Measurements from ENCODE around the gene IQCF6. TPM values are rescaled to one million over a fixed set of nuclear protein-coding genes. Genes with fewer than 3 reads are reported as not detected.
A peak's percentile ranks its signal among the peaks of the same experiment; 100 is the strongest.
"Not testable (repeated sequence)": the region's sequence is repeated elsewhere in the genome, so short reads cannot be mapped to it uniquely, and the experiment has no call there.

The IQCF6 gene
- total RNA-seq, 1 donor from 2014 or later = not detected

DNA sequence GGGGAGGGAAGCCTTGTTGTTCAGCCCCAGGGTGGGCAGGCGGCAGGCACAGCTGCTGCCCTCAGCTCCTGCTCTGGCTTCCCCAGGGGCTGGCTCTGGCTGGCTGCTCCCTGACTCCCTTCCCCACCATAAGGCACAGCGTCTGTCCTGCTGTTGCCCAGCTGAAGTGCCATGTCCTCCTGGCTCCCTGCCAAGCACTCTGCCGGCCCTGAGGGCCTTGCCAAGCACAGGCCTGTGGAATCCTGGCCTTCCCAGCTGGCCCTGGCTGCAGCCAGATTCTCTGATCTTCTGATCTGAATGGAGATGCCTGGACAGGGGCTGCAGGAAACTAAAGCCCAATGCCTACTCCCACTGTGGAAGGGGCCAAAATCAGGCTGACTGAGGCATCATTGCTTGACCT lies 1.1 kb downstream of the IQCF6 start:
- no peaks in the 10 kb centered on the region for H3K9me3 Mint-ChIP-seq (ENCODE audit: unreplicated experiment)
- no peaks in the 10 kb centered on the region for H3K36me3 Mint-ChIP-seq (ENCODE audit: unreplicated experiment)
- peaks cover 15% of the 10 kb centered on the region for H3K27me3 Mint-ChIP-seq (ENCODE audit: unreplicated experiment)
- TF ChIP-seq, protein P1, sequence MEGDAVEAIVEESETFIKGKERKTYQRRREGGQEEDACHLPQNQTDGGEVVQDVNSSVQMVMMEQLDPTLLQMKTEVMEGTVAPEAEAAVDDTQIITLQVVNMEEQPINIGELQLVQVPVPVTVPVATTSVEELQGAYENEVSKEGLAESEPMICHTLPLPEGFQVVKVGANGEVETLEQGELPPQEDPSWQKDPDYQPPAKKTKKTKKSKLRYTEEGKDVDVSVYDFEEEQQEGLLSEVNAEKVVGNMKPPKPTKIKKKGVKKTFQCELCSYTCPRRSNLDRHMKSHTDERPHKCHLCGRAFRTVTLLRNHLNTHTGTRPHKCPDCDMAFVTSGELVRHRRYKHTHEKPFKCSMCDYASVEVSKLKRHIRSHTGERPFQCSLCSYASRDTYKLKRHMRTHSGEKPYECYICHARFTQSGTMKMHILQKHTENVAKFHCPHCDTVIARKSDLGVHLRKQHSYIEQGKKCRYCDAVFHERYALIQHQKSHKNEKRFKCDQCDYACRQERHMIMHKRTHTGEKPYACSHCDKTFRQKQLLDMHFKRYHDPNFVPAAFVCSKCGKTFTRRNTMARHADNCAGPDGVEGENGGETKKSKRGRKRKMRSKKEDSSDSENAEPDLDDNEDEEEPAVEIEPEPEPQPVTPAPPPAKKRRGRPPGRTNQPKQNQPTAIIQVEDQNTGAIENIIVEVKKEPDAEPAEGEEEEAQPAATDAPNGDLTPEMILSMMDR (IDR thresholded peaks at IDR 0.05) = no peak
- H3K4me3 Mint-ChIP-seq (ENCODE audit: unreplicated experiment) = no peak overlapping the region
- H3K27ac Mint-ChIP-seq (ENCODE audit: unreplicated experiment) = no peak overlapping the region
- H3K4me1 Mint-ChIP-seq (ENCODE audit: unreplicated experiment) = no peaks in the 10 kb centered on the region
- peak; percentile 80 for DNase-seq (ENCODE audit: extremely low spot score, unreplicated experiment)

DNA sequence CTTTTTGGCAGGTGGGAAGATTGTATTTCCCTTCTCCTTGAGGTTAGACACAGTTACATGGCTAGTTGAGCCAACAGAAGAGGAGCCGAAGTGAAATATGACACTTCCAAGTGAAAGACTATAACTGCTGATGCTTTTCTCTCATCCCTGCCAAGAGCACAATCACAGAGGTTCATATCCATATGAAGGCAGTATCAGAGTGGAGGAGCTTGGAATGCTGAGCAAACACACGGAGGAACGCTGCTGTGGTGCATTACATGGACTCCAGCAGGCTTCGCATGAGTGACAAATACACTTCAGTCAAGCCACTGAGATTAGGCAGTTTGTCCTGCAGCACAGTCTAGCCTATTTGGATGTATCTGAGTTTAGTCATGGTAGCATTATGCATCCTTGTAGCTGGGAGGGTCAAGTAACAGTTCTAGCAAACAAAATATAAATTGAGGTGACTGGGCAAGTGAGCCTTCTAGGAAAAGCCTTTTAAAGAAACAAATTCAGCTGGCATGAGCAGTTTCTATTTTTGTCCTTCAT lies 5.4 kb downstream of the IQCF6 start:
- Mint-ChIP-seq H3K9me3 (ENCODE audit: unreplicated experiment) (no peaks in the 10 kb centered on the region), H3K27ac (ENCODE audit: unreplicated experiment) (no peak overlapping the region), H3K36me3 (ENCODE audit: unreplicated experiment) (no peaks in the 10 kb centered on the region), H3K4me3 (ENCODE audit: unreplicated experiment) (no peak overlapping the region), H3K4me1 (ENCODE audit: unreplicated experiment) (no peaks in the 10 kb centered on the region), H3K27me3 (ENCODE audit: unreplicated experiment) (peaks cover 25% of the 10 kb centered on the region)
- no peak for DNase-seq (ENCODE audit: extremely low spot score, unreplicated experiment)
- TF ChIP-seq, protein P1 (IDR thresholded peaks at IDR 0.05) = no peak

DNA sequence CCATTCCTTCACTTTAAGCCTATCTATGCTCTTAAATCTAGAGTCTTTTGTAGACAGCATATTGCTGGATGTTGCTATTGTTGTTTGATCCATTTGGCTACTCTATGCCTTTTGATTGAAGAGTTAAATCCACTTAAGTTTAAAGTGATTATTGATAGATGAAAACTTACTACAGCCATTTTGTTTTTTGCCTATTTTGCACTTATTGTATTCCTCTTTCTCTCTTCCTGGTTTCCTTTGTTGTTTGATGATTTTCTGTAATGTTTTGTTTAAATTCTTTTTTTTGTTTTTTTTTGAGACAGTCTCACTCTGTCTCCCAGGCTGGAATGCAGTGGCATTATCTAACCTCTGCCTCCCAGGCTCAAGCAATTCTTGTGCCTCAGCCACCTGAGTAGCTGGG lies 19.8 kb downstream of the IQCF6 start:
- Mint-ChIP-seq H3K9me3 (ENCODE audit: unreplicated experiment) (peaks cover 15% of the 10 kb centered on the region), H3K4me1 (ENCODE audit: unreplicated experiment) (no peaks in the 10 kb centered on the region)
- no peak for DNase-seq (ENCODE audit: extremely low spot score, unreplicated experiment)

DNA sequence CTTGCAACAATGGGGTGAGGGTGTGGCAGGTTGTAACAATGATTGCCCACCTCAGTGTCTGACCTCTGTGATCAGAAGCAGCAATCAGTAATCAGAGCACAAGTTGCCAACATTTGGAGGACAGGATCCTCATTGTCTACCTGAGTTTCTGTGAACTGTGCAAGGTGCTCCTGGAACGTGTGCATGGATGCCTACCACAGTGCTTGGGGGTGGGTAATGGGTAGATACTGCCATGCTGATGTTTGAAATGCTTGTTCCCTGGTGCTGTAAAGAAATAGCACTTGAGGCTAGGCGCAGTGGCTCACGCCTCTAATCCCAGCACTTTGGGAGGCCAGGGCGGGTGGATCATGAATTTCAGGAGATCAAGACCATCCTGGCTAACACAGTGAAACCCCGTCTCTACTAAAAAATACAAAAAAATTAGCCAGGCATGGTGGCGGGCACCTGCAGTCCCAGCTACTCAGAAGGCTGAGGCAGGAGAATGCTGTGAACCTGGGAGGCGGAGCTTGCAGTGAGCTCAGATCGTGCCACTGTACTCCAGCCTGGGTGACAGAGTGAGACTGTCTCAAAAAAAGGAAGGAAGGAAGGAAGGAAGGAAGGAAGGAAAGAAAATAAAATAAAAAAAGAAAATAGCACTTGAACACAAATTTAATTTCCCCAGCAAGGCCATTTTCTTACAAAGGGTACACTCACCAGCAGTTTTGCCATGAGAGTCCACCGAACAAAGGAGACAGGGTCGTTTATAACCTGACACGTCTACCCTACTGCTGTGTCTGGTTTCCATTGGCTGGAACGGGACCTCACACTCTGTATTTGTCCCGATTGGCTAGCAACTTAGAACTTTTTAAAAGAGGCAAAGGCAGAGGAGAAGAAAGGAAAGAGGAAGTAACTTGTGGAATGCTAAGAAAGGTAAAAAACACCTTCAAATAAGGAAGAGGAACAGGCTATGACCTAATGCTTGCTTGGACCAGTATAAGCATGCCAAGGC lies 25.0 kb downstream of the IQCF6 start:
- DNase-seq (ENCODE audit: extremely low spot score, unreplicated experiment); H3K27ac Mint-ChIP-seq (ENCODE audit: unreplicated experiment); H3K36me3 Mint-ChIP-seq (ENCODE audit: unreplicated experiment); H3K9me3 Mint-ChIP-seq (ENCODE audit: unreplicated experiment); H3K4me1 Mint-ChIP-seq (ENCODE audit: unreplicated experiment); H3K4me3 Mint-ChIP-seq (ENCODE audit: unreplicated experiment): not testable (repeated sequence)
- peaks cover 18% of the 10 kb centered on the region for H3K27me3 Mint-ChIP-seq (ENCODE audit: unreplicated experiment)

More for the DNA sequence above, 19.8 kb downstream of the IQCF6 start:
- no peaks in the 10 kb centered on the region for H3K36me3 Mint-ChIP-seq (ENCODE audit: unreplicated experiment)
- peaks cover 22% of the 10 kb centered on the region for H3K27me3 Mint-ChIP-seq (ENCODE audit: unreplicated experiment)
- no peak overlapping the region for H3K27ac Mint-ChIP-seq (ENCODE audit: unreplicated experiment)
- no peak overlapping the region for H3K4me3 Mint-ChIP-seq (ENCODE audit: unreplicated experiment)
- TF ChIP-seq, protein P1 (IDR thresholded peaks at IDR 0.05) = no peak

DNA sequence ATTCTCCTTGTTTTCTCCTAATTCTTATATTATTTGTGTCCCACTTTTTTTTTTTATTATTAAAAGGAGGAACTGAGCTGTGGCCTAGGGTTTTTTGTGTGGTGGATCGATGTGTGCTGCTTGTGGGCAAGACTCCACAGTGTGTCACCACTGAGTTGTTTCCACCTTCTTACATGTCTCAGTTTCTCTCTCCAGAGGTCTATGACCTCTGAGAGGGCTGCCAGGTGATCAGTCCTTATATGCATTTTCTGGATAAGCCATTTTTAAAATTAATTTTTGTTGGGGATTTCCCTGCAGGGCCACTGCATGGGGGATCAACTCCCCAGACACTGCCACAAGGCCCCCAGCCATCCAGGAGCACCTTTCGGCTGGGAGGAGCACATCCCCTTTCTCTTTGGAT lies 27.8 kb downstream of the IQCF6 start:
- H3K9me3 Mint-ChIP-seq (ENCODE audit: unreplicated experiment) = peaks cover 5% of the 10 kb centered on the region
- H3K4me3 Mint-ChIP-seq (ENCODE audit: unreplicated experiment) = no peak overlapping the region
- H3K27ac Mint-ChIP-seq (ENCODE audit: unreplicated experiment) = no peak overlapping the region
- H3K36me3 Mint-ChIP-seq (ENCODE audit: unreplicated experiment) = no peaks in the 10 kb centered on the region
- TF ChIP-seq, protein P1 (IDR thresholded peaks at IDR 0.05) = no peak
- no peak for DNase-seq (ENCODE audit: extremely low spot score, unreplicated experiment)
- peaks cover 7% of the 10 kb centered on the region for H3K27me3 Mint-ChIP-seq (ENCODE audit: unreplicated experiment)
- no peaks in the 10 kb centered on the region for H3K4me1 Mint-ChIP-seq (ENCODE audit: unreplicated experiment)

Measured in osteocyte (in vitro differentiated cells).